HG03103 (cell line): Measurements from ENCODE around the gene OR1L8.
"Not testable (repeated sequence)": the region's sequence is repeated elsewhere in the genome, so short reads cannot be mapped to it uniquely, and the experiment has no call there.

ENCODE experiments used
- ATAC-seq: cut with Tn5 transposase; IDR thresholded peaks from one replicate; pipeline ENCODE4 v1.9.1; 2021; ENCODE audit warnings: low read depth; ENCODE audit not compliant: unreplicated experiment

The OR1L8 gene, protein sequence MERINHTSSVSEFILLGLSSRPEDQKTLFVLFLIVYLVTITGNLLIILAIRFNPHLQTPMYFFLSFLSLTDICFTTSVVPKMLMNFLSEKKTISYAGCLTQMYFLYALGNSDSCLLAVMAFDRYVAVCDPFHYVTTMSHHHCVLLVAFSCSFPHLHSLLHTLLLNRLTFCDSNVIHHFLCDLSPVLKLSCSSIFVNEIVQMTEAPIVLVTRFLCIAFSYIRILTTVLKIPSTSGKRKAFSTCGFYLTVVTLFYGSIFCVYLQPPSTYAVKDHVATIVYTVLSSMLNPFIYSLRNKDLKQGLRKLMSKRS

GRCh38 chr9:122583284-122583683, at the start of gene OR1L8:
TSS of gene OR1L8 (minus strand) at chr9:122583384. CDS start at chr9:122568477, 14,907 bp downstream.
- not testable (repeated sequence) for ATAC-seq

DNA sequence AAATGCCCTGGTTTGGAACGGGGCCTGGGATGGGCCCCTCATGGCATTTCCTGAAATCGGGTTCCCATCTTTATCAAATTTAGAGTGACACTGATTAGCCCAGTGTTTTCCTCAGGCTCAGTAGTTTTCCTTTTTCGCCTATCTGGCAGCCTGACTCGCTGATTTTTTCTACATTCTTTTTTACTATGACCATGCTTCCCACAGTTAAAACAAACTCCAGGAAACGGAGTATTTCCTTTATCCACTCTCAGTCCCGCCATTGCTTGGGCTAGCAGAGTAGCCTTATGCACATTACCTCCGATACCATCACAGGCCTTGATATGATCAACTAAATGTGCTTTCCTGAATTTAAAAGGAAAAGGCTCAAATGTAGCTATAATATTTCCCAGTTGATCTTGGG, 36.8 kb upstream of the OR1L8 start:
- no peak for ATAC-seq

- ATAC-seq: no peak
Observed at GRCh38 chr9:122614362-122614761, 31.2 kb upstream of the OR1L8 start, which contains the start of gene OR1Q1. TSS of gene OR1Q1 (plus strand) at chr9:122614738. CDS start at chr9:122614738, 0 bp downstream.

DNA sequence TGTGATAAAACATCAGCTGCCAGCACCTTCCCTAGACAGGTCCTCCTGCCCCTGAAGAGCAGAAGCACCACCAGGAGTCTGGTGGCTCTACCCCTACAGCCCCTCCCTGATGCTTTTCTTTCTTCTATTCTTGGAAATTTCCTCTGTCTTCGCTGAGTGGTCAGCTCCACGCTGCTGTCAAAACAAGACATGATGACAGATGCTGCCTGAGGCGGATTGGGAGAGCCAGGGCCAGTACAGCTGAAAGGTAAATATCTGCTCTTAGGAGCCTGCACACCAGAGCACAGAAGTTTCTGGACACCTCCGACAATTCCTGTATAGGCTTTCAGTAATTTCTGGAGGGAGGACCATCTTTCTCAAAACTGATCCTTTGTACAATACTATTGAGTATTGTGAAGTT, 26.6 kb upstream of the OR1L8 start:
- ATAC-seq: no peak

DNA sequence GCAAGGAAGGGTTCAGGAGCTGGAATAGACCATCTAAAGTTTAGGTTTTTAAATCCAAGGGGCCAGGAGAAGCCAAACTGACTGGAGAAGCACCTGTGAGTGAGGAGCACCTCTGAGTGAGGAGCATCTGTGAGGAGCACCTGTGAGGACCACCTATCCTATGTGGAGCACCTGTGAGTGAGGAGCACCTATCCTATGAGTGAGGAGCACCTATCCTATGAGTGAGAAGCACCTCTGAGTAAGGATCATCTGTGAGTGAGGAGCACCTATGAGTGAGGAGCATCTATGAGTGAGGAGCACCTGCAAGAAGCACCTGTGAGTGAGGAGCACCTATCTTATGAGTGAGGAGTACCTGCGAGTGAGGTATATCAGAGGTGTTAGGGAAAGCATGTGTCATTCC, 23.4 kb upstream of the OR1L8 start:
- ATAC-seq: no peak

- no peak for ATAC-seq
Observed at GRCh38 chr9:122605691-122606090, 22.5 kb upstream of the OR1L8 start.

- ATAC-seq: no peak
Observed at GRCh38 chr9:122580360-122580759, 2.8 kb downstream of the OR1L8 start.

GRCh38 chr9:122579874-122580273, 3.3 kb downstream of the OR1L8 start:
- no peak for ATAC-seq

GRCh38 chr9:122572456-122572855, 10.7 kb downstream of the OR1L8 start:
- ATAC-seq: no peak

DNA sequence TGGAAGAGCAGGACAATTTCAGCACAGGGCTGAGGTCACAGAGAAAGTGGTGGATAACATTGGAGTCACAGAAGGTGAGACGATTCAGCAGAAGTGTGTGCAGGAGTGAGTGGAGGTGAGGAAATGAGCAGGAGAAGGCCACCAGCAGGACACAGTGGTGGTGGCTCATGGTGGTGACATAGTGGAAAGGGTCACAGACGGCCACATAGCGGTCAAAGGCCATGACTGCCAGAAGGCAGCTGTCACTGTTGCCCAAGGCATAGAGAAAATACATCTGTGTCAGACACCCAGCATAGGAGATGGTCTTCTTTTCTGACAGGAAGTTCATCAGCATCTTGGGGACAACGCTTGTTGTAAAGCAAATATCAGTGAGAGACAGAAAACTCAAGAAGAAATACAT, 15.3 kb downstream of the OR1L8 start:
- ATAC-seq: no peak

GRCh38 chr9:122562134-122562760, 20.9 kb downstream of the OR1L8 start:
- ATAC-seq: no peak

DNA sequence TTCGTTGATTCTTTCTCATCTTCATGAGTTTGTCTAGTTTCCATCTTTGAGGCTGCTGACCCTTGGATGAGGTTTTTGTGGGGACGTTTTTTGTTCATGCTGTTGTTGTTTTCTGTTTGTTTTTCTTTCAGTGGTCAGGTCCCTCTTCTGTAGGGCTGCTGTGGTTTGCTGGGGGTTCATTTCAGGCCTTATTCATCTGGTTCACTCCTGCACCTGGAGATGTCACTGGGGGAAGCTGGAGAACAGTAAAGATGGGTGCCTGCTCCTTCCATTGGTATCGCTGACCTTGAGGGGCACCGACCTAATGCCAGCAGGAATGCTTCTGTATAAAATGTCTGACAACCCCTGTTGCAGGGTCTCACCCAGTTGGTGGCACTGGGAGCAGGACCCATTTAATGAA, 21.7 kb downstream of the OR1L8 start:
- ATAC-seq: no peak

- no peak for ATAC-seq
Observed at GRCh38 chr9:122552812-122553211, 30.4 kb downstream of the OR1L8 start, which contains the start of gene OR1N2. TSS of gene OR1N2 (plus strand) at chr9:122553112. CDS start at chr9:122553212, 100 bp downstream.

DNA sequence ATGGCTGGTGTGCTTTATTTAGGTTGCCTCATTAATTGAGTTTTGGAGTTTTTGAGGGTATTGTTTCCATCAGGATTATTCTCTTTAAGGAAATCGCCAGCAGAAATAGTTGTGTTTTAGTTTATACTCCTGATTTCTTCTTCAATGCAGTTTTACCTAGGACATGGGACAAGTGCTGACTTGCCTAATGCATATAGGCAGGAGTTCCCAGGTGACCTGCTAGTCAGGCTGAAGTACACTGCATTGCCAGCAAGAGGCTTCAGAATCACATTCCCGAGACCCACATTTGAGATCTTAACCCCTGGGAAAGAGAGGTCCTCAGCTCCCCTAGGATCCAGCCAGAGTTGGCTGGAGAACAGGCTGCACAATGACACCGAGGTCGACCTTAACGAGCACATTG, 31.8 kb downstream of the OR1L8 start:
- no peak for ATAC-seq

DNA sequence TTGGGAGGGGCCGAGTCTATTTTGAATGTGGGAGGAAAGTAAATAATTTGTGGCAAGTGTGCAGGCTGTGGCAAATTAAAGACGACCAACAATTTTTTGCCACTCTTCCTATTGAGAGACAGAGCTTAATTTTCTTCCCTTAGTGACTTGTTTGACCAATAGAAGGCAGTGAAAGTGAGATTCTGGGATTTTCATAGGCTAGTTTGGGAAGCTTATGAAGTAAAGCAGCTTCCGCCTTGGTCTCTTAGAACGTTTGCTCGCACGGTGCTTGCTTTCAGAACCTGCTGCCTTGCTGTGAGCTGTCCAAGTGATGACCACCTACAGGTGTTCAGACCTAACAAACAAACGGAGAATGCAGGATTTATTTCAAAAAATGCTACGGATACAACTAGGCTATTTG, 37.0 kb downstream of the OR1L8 start:
- no peak for ATAC-seq

DNA sequence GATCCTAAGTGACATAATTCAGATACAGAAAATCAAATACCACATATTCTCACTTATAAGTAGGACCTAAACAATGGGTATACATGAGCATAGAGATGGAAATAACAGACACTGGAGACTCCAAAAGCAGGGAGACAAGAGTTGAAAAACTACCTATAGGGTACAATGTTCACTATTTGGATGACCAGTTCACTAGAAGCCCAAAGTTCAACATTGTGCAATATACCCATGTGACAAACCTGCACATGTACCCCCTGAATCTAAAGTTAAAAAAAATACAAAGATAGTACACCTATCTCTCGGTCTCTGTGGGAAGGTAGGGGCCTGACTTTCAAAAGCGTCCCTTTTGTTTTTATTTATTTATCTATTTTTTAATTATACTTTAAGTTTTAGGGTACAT, 44.4 kb downstream of the OR1L8 start:
- no peak for ATAC-seq

DNA sequence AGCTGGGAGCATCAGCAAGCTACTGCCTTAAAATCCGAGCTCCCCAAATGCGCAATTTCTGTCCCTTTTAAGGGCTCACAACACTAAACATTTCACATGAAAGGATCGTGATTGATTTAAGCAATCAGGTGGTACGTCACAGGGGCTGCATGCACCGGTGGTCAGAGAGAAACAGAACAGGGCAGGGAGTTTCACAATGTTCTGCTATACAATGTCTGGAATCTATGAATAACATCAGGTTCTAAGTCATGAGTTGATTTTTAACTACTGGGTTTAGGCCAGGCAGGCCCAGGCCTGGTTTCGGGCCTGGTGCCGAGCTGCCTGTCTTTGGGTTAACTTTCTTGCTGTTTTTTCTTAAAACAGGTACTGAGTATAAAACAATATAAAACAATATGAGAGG, 46.1 kb downstream of the OR1L8 start:
- ATAC-seq: not testable (repeated sequence)

- no peak for ATAC-seq
Observed at GRCh38 chr9:122536134-122536533, 47.0 kb downstream of the OR1L8 start.

GRCh38 chr9:122531157-122531556, 52.0 kb downstream of the OR1L8 start:
- not testable (repeated sequence) for ATAC-seq

DNA sequence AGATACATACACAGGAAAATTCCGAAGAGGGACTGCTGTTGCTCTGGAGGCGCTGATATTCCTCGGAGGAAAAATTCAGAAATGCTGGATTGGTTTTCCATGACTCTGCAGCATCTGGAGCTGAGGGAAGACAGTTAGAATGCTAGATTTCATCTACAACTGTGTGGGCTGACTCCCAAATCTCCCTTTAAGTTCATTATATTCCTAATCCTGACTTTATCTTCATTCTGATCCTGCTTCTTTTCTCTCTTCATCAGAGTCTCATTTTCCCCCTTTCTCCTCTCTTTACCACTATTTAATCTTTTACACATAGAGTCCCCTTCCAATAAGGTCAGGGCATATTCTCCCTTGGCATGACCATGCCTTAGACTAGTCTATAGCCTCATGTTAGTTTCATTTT, 56.0 kb downstream of the OR1L8 start, which contains the start of gene OR1N1:
Gene OR1N1, minus strand, starts transcription at position 101 of the 400 bp plus-strand sequence. Its CDS starts 0 bp downstream, at position 101.
- ATAC-seq: no peak

- ATAC-seq: no peak
Observed at GRCh38 chr9:122526602-122527001, 56.6 kb downstream of the OR1L8 start.

GRCh38 chr9:122519376-122519775, 63.8 kb downstream of the OR1L8 start:
- ATAC-seq: no peak
